Measurements from ENCODE around the gene SERBP1. TPM values are rescaled to one million over a fixed set of nuclear protein-coding genes. Genes with fewer than 3 reads are reported as not detected.
A peak's percentile ranks its signal among the peaks of the same experiment; 100 is the strongest.

Gene SERBP1
- total RNA-seq, 2 experiments from 2014 or later: 270 to 410 TPM

DNA sequence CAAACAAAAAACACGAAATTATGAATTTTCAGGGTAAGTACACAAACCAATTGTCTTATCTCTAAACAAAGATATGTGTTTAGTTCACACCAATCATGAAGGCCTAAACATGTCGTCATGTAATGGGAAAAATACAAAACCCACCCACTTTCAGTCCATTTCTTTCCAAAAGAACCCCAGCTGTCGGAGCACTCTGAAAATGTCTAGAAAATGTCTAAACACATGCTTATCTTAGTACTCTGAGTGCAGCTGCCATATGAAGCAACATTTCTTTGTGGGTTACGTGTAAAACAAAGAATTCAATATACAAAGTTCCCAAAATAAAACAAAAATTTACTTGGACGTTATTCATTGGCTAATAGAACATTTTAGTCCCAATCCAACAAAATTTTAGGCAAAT lies 22.7 kb downstream of the SERBP1 start:
- H3K79me2 ChIP-seq (ENCODE audit: insufficient read depth, low read depth, low read length): peaks cover 22% of the 10 kb centered on the region; the same call in 1 of the 2 replicates
- no peak for DNase-seq (ENCODE audit: low spot score)
- TF ChIP-seq EZH2phosphoT487 (IDR thresholded peaks at IDR 0.05; ENCODE audit: borderline replicate concordance, low read depth, low read length): no peak
- TF ChIP-seq, protein P1, sequence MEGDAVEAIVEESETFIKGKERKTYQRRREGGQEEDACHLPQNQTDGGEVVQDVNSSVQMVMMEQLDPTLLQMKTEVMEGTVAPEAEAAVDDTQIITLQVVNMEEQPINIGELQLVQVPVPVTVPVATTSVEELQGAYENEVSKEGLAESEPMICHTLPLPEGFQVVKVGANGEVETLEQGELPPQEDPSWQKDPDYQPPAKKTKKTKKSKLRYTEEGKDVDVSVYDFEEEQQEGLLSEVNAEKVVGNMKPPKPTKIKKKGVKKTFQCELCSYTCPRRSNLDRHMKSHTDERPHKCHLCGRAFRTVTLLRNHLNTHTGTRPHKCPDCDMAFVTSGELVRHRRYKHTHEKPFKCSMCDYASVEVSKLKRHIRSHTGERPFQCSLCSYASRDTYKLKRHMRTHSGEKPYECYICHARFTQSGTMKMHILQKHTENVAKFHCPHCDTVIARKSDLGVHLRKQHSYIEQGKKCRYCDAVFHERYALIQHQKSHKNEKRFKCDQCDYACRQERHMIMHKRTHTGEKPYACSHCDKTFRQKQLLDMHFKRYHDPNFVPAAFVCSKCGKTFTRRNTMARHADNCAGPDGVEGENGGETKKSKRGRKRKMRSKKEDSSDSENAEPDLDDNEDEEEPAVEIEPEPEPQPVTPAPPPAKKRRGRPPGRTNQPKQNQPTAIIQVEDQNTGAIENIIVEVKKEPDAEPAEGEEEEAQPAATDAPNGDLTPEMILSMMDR (conservative IDR thresholded peaks at IDR 0.05; ENCODE audit: low read length): no peak
- H3K27ac ChIP-seq (ENCODE audit: low read depth, low read length, poor library complexity, severe bottlenecking): no peak overlapping the region
- H3K9me2 ChIP-seq (ENCODE audit: insufficient read depth, low read length): no peaks in the 10 kb centered on the region
- BruUV-seq (replicated peaks): no TSS peak
- H3K9me3 ChIP-seq (ENCODE audit: low read length): no peaks in the 10 kb centered on the region
- H3K36me3 ChIP-seq (ENCODE audit: insufficient read depth, low read length): peaks cover 80% of the 10 kb centered on the region
- H3K4me2 ChIP-seq (ENCODE audit: low read length): no peak overlapping the region
- H3K4me1 ChIP-seq (ENCODE audit: insufficient read depth, low read length, poor library complexity, severe bottlenecking): no peaks in the 10 kb centered on the region
- POLR2A ChIA-PET: interaction anchor here (0.7 to 1.6 kb wide), 2 partner anchors 35 to 1133 kb away, joined by 3 to 4 read pairs; no protein-coding TSS in a partner anchor
- intact Hi-C loops (cut with micrococcal nuclease; ENCODE audit: unreplicated experiment): no loop called here
- no peak overlapping the region for H3K4me3 ChIP-seq (ENCODE audit: low read depth, low read length, poor library complexity, severe bottlenecking)
- H2AFZ ChIP-seq (ENCODE audit: low read length): no peak overlapping the region
- H4K20me1 ChIP-seq (ENCODE audit: insufficient read depth, low read length): peaks cover 9% of the 10 kb centered on the region; the same call in 1 of the 2 replicates
- CTCF ChIA-PET (ENCODE audit: unreplicated experiment): no interaction called here

DNA sequence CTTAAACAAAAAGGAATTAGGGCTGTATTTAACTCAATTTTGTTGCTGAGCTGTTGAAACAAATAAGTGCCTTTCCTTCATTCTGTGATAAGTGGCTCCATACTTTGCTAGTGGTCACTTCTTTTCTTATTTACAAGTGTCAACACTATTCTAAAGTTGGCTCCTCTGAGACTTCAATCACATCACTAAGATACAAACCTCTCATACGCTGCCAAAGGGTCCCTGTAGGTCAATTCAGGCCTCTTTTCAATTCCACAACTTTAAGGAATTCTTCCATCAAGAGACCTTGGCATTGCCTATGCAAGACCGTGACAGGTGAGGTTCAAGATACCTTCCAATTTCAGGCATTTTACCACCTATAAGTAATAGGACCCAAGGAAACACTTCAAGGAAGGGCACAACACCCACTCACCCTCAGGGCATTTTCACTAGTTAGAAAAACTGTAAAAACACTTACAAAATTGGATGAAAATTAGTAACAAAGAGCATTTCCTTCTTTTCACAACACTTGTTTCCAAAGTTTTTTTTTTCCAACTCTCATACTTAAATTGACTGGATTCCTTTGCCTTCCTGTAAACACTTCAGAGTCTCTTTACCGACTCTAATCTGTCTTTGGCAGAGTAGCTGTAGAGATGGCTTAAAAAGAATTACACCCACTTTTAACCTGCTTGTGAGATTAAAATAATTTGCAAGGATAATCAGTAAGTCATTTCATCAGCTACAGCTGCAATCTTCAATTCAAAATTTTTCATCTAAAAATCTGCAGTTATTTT lies 24.5 kb downstream of the SERBP1 start:
- TSS peak; percentile 3 for BruUV-seq (replicated peaks)
- no peaks in the 10 kb centered on the region for H3K9me2 ChIP-seq (ENCODE audit: insufficient read depth, low read length)
- ChIA-PET POLR2A (no interaction called here), CTCF (ENCODE audit: unreplicated experiment) (no interaction called here)
- H3K4me2 ChIP-seq (ENCODE audit: low read length): no peak overlapping the region
- no peak overlapping the region for H3K27ac ChIP-seq (ENCODE audit: low read depth, low read length, poor library complexity, severe bottlenecking)
- peaks cover 61% of the 10 kb centered on the region for H3K36me3 ChIP-seq (ENCODE audit: insufficient read depth, low read length)
- peaks cover 8% of the 10 kb centered on the region; the same call in 1 of the 2 replicates for H4K20me1 ChIP-seq (ENCODE audit: insufficient read depth, low read length)
- no peak overlapping the region for H2AFZ ChIP-seq (ENCODE audit: low read length)
- H3K4me1 ChIP-seq (ENCODE audit: insufficient read depth, low read length, poor library complexity, severe bottlenecking): no peaks in the 10 kb centered on the region
- TF ChIP-seq, protein P1 (conservative IDR thresholded peaks at IDR 0.05; ENCODE audit: low read length): no peak
- no peak for TF ChIP-seq EZH2phosphoT487 (IDR thresholded peaks at IDR 0.05; ENCODE audit: borderline replicate concordance, low read depth, low read length)
- peaks cover 10% of the 10 kb centered on the region; the same call in 1 of the 2 replicates for H3K79me2 ChIP-seq (ENCODE audit: insufficient read depth, low read depth, low read length)
- no peak for DNase-seq (ENCODE audit: low spot score)
- no peak overlapping the region for H3K4me3 ChIP-seq (ENCODE audit: low read depth, low read length, poor library complexity, severe bottlenecking)
- intact Hi-C loops (cut with micrococcal nuclease; ENCODE audit: unreplicated experiment): no loop called here
- H3K9me3 ChIP-seq (ENCODE audit: low read length): no peaks in the 10 kb centered on the region

DNA sequence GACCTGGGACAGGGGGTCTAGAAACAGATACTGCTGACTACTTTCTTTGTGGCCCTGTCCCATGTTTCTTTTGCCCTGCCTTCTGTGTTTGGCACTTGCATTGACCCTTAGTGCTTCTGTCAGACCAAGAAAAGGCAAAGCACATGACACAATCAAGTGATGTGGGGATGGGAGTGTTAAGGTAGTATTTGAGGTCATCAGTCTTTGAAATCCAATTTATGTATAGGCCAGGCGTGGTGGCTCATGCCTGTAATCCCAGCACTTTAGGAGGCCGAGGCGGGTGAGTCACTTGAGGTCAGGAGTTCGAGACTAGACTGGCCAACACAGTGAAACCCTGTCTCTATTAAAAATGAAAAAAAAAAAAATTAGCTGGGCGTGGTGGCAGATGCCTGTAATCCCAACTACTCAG lies 26.0 kb downstream of the SERBP1 start:
- TF ChIP-seq EZH2phosphoT487 (IDR thresholded peaks at IDR 0.05; ENCODE audit: borderline replicate concordance, low read depth, low read length): no peak
- TF ChIP-seq, protein P1 (conservative IDR thresholded peaks at IDR 0.05; ENCODE audit: low read length): no peak
- ChIA-PET POLR2A (no interaction called here), CTCF (ENCODE audit: unreplicated experiment) (no interaction called here)
- no peak overlapping the region for H3K4me2 ChIP-seq (ENCODE audit: low read length)
- H3K4me1 ChIP-seq (ENCODE audit: insufficient read depth, low read length, poor library complexity, severe bottlenecking): no peaks in the 10 kb centered on the region
- H3K79me2 ChIP-seq (ENCODE audit: insufficient read depth, low read depth, low read length): no peaks in the 10 kb centered on the region
- H3K36me3 ChIP-seq (ENCODE audit: insufficient read depth, low read length): peaks cover 55% of the 10 kb centered on the region
- H3K27ac ChIP-seq (ENCODE audit: low read depth, low read length, poor library complexity, severe bottlenecking): no peak overlapping the region
- no peak for DNase-seq (ENCODE audit: low spot score)
- no peaks in the 10 kb centered on the region for H3K9me2 ChIP-seq (ENCODE audit: insufficient read depth, low read length)
- H2AFZ ChIP-seq (ENCODE audit: low read length): no peak overlapping the region
- H3K4me3 ChIP-seq (ENCODE audit: low read depth, low read length, poor library complexity, severe bottlenecking): no peak overlapping the region
- no peaks in the 10 kb centered on the region for H3K9me3 ChIP-seq (ENCODE audit: low read length)
- H4K20me1 ChIP-seq (ENCODE audit: insufficient read depth, low read length): no peaks in the 10 kb centered on the region; the same call in 1 of the 2 replicates
- no TSS peak for BruUV-seq (replicated peaks)
- intact Hi-C loops (cut with micrococcal nuclease; ENCODE audit: unreplicated experiment): no loop called here
